SK-N-SH (cell line): ENCODE measurements around the gene CCL21.

Experiments
- ELF1 ChIP-seq: IDR thresholded peaks from 2 replicates; pipeline ENCODE4 v1.4.0; 2012
- EP300 ChIP-seq, 2 experiments: IDR thresholded peaks; 2 replicates each; pipeline versions ENCODE4 v1.4.0 to v1.6.1; 2012; ENCODE audit warnings: borderline replicate concordance in 1 of 2, low read depth in 1 of 2, low read length in 1 of 2
- EZH2phosphoT487 ChIP-seq: fragments of 200-600 bp; sonication (generic); IDR thresholded peaks from 2 replicates; pipeline ENCODE4 v1.6.1; 2017; ENCODE audit warnings: low read depth, mixed run types, mild to moderate bottlenecking, antibody characterized with exemption, moderate library complexity, borderline replicate concordance
- MXI1 ChIP-seq: IDR thresholded peaks from 2 replicates; pipeline ENCODE4 v1.6.1; 2012; ENCODE audit warnings: mild to moderate bottlenecking, low read depth, low read length, improper control_type of control experiment
- RAD21 ChIP-seq: IDR thresholded peaks from 2 replicates; pipeline ENCODE4 v1.6.1; 2012; ENCODE audit warnings: mild to moderate bottlenecking, low read length
- RCOR1 ChIP-seq: fragments of 150-350 bp; IDR thresholded peaks from 2 replicates; pipeline ENCODE4 v1.6.1; 2017; ENCODE audit warnings: antibody characterized with exemption, low read length
- TAF1 ChIP-seq: IDR thresholded peaks from 2 replicates; pipeline ENCODE4 v1.6.1; 2012; ENCODE audit warnings: low read depth, mild to moderate bottlenecking, low read length, moderate library complexity, borderline replicate concordance
- YY1 ChIP-seq: IDR thresholded peaks from 2 replicates; pipeline ENCODE4 v1.4.0; 2012; ENCODE audit warnings: low read depth, mild to moderate bottlenecking
- TF ChIP-seq, protein P1 (sequence below): fragments of 200-600 bp; sonication (generic); IDR thresholded peaks from 2 replicates; pipeline ENCODE4 v1.6.1; 2017; ENCODE audit warnings: antibody characterized with exemption, mild to moderate bottlenecking, moderate library complexity
- TF ChIP-seq, protein P2 (sequence below): IDR thresholded peaks from 2 replicates; pipeline ENCODE4 v1.4.0; 2012; ENCODE audit warnings: low read depth
- TF ChIP-seq, protein P3 (sequence below): IDR thresholded peaks from 2 replicates; pipeline ENCODE4 v1.6.1; 2012; ENCODE audit warnings: mild to moderate bottlenecking, low read depth, low read length, moderate library complexity
- TF ChIP-seq, protein P4 (sequence below): fragments of 150-350 bp; IDR thresholded peaks from 2 replicates; pipeline ENCODE4 v1.6.1; 2017; ENCODE audit warnings: antibody characterized with exemption, low read length, low read depth, borderline replicate concordance

DNA sequence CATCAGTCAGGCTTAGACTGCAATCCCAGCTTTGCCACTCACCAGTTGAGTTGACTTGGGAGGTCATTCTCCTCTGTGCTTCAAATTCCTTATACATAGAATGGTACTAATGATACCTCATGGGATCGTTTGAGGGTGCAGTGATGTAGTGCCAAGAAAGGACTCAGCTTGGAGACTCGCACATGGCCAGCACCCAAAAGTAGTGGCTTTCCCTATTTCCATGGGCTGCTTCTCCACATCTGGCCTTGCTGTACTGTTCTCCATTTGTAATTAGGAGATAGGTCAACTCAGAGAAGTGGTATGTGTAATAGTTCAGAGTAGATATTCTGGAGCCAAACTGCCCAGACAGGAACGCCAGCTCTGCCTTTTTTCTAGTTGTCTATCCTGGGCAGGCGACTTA, 24.3 kb downstream of the CCL21 start:
- TF ChIP-seq, protein P1, sequence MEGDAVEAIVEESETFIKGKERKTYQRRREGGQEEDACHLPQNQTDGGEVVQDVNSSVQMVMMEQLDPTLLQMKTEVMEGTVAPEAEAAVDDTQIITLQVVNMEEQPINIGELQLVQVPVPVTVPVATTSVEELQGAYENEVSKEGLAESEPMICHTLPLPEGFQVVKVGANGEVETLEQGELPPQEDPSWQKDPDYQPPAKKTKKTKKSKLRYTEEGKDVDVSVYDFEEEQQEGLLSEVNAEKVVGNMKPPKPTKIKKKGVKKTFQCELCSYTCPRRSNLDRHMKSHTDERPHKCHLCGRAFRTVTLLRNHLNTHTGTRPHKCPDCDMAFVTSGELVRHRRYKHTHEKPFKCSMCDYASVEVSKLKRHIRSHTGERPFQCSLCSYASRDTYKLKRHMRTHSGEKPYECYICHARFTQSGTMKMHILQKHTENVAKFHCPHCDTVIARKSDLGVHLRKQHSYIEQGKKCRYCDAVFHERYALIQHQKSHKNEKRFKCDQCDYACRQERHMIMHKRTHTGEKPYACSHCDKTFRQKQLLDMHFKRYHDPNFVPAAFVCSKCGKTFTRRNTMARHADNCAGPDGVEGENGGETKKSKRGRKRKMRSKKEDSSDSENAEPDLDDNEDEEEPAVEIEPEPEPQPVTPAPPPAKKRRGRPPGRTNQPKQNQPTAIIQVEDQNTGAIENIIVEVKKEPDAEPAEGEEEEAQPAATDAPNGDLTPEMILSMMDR, result no peak
- TF ChIP-seq, protein P2, sequence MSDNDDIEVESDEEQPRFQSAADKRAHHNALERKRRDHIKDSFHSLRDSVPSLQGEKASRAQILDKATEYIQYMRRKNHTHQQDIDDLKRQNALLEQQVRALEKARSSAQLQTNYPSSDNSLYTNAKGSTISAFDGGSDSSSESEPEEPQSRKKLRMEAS, result no peak
- TF ChIP-seq ELF1 (no peak), YY1 (no peak), MXI1 (no peak), EP300 (IDR thresholded peaks at IDR 0.05; ENCODE audit: borderline replicate concordance in 1 of 2, low read depth in 1 of 2, low read length in 1 of 2) (no peak), EZH2phosphoT487 (no peak), TAF1 (no peak), RCOR1 (no peak), RAD21 (no peak)
- TF ChIP-seq, protein P3, sequence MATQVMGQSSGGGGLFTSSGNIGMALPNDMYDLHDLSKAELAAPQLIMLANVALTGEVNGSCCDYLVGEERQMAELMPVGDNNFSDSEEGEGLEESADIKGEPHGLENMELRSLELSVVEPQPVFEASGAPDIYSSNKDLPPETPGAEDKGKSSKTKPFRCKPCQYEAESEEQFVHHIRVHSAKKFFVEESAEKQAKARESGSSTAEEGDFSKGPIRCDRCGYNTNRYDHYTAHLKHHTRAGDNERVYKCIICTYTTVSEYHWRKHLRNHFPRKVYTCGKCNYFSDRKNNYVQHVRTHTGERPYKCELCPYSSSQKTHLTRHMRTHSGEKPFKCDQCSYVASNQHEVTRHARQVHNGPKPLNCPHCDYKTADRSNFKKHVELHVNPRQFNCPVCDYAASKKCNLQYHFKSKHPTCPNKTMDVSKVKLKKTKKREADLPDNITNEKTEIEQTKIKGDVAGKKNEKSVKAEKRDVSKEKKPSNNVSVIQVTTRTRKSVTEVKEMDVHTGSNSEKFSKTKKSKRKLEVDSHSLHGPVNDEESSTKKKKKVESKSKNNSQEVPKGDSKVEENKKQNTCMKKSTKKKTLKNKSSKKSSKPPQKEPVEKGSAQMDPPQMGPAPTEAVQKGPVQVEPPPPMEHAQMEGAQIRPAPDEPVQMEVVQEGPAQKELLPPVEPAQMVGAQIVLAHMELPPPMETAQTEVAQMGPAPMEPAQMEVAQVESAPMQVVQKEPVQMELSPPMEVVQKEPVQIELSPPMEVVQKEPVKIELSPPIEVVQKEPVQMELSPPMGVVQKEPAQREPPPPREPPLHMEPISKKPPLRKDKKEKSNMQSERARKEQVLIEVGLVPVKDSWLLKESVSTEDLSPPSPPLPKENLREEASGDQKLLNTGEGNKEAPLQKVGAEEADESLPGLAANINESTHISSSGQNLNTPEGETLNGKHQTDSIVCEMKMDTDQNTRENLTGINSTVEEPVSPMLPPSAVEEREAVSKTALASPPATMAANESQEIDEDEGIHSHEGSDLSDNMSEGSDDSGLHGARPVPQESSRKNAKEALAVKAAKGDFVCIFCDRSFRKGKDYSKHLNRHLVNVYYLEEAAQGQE, result no peak
- TF ChIP-seq, protein P4, sequence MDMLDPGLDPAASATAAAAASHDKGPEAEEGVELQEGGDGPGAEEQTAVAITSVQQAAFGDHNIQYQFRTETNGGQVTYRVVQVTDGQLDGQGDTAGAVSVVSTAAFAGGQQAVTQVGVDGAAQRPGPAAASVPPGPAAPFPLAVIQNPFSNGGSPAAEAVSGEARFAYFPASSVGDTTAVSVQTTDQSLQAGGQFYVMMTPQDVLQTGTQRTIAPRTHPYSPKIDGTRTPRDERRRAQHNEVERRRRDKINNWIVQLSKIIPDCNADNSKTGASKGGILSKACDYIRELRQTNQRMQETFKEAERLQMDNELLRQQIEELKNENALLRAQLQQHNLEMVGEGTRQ, result no peak
